Measurements from ENCODE around the gene FXYD5. TPM values are rescaled to one million over a fixed set of nuclear protein-coding genes. Genes with fewer than 3 reads are reported as not detected.

FXYD5 gene
- total and polyA plus RNA-seq, 2 experiments from 2014 or later: 11.3 to 14.5 TPM

DNA sequence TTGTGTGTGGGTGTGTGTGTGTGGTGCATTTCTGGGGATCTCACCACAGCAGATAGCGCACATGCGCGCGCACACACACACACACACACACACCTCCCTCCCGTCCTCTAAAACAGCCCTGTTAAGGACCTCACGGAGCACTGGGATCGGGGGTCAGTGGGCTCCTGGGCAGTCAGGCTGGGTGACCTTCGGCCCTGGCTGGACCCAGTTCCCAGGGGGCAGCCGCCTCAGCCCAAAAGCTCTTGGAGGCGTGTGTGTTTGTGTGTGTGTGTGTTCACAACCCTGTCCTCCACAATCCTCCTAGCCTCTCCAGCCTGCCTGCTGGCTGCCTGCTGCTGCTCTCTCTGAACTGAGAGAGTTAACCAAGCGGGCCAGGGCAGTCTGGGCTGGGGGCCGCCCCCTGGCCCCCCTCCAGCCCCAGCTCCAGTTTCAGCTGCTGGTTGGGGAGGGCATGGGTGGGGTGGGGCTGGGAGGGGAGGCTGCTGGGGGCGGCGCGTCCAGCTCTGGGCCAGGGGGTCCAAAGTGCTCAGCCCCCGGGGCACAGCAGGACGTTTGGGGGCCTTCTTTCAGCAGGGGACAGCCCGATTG, 16.1 kb upstream of the FXYD5 start, which contains the start of gene FXYD1:
Gene FXYD1 (plus strand): TSS at position 520 of the 588 bp plus-strand sequence. CDS start 1,256 bp downstream, outside the sequence.
- Histone ChIP-seq H3K36me3 (no peaks in the 10 kb centered on the region), H3K4me3 (peak within 1 kb of the TSS; percentile 25), H3K27me3 (peaks cover 20% of the 10 kb centered on the region), H3K27ac (peak within 1 kb of the TSS; percentile 97), H3K9me3 (ENCODE audit: low read depth) (no peaks in the 10 kb centered on the region), H3K4me1 (ENCODE audit: low read depth) (peaks cover 52% of the 10 kb centered on the region)
- peak; percentile 58 to 61 for DNase-seq (ENCODE audit: low read depth in 1 of 2, low spot score in 1 of 2)
- TF ChIP-seq, protein P1, sequence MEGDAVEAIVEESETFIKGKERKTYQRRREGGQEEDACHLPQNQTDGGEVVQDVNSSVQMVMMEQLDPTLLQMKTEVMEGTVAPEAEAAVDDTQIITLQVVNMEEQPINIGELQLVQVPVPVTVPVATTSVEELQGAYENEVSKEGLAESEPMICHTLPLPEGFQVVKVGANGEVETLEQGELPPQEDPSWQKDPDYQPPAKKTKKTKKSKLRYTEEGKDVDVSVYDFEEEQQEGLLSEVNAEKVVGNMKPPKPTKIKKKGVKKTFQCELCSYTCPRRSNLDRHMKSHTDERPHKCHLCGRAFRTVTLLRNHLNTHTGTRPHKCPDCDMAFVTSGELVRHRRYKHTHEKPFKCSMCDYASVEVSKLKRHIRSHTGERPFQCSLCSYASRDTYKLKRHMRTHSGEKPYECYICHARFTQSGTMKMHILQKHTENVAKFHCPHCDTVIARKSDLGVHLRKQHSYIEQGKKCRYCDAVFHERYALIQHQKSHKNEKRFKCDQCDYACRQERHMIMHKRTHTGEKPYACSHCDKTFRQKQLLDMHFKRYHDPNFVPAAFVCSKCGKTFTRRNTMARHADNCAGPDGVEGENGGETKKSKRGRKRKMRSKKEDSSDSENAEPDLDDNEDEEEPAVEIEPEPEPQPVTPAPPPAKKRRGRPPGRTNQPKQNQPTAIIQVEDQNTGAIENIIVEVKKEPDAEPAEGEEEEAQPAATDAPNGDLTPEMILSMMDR (IDR thresholded peaks at IDR 0.05; ENCODE audit: low read depth, low read length): no peak

DNA sequence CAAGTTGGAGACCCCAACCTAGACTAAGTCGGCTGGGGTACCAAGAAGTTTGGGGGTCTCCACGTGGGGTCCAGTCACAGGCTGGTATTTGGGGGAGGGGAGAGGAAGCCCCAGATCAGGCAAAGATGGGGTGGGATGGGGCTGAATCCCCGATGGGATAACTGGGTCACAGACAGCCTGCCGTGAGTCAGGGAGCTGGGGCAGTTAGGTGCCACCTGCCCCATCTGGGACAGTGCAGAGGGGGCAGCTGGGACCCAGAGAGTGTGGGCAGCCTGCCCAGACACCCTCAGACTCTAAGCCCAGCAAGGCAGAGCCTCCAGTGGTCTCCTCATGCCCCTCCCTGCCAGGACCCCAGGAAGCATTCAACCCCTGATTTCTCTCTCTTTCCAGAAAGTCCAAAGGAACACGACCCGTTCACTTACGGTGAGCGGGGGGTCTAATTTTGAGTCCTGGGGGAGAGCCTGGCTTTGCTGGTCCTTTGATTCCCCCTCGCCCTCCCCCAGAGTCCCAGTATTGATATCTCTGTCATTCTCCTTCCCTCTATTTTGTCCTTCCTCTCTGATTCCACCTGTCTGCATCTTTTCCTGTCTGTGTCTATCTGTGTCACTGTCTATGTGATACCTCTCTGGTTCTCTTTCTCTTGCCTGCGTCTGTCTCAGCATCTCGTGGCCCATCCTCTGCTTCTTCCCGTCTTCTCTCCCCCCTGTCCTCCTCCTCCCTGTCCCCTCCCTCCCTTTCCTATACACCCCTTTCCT, 14.2 kb upstream of the FXYD5 start:
- Histone ChIP-seq H3K4me3 (peak overlapping the region; percentile 25), H3K27ac (peak overlapping the region; percentile 97), H3K36me3 (no peaks in the 10 kb centered on the region), H3K27me3 (peaks cover 40% of the 10 kb centered on the region), H3K9me3 (ENCODE audit: low read depth) (no peaks in the 10 kb centered on the region), H3K4me1 (ENCODE audit: low read depth) (peaks cover 36% of the 10 kb centered on the region)
- DNase-seq (ENCODE audit: low read depth in 1 of 2, low spot score in 1 of 2): no peak
- TF ChIP-seq, protein P1 (IDR thresholded peaks at IDR 0.05; ENCODE audit: low read depth, low read length): no peak

DNA sequence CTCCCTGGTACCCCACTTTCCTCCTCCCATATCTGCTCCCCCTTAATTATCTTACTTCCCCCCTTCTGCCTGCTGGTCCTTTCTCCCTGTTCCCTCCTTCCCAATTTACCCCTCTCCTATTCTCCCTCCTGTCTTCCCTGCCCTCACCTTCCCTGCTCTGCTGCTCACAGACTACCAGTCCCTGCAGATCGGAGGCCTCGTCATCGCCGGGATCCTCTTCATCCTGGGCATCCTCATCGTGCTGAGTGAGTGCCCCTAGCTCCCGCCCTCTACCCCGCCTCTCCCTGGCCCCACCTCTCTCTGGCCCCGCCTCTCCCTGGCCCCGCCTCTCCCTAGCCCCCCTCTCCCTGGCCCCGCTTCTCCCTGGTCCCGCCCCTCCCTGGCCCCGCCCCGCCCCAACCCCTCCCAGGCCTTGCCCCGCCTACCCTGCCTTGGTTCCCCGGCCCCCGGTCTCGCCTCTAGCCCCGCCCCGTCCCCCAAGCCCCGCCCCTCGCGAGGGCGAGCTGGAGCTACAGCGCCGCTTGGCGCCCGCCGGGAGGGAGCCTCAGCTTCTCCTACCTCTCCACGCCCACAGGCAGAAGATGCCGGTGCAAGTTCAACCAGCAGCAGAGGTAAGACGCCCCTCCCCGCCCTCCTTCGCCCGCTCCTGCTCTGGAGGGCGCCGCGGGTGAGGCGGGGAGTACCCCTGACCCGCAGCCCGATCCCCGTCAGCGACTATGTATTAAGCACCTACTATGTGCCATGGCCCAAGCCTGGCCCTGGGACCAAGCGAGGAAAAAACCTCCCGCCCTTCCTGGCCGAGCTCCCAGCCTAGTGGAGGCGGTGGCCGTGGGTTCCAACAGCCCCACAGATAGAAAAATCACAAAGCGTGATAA, 13.3 kb upstream of the FXYD5 start:
- Histone ChIP-seq H3K27ac (no peak overlapping the region), H3K9me3 (ENCODE audit: low read depth) (no peaks in the 10 kb centered on the region), H3K4me3 (peak overlapping the region; percentile 14), H3K36me3 (no peaks in the 10 kb centered on the region), H3K4me1 (ENCODE audit: low read depth) (peaks cover 32% of the 10 kb centered on the region), H3K27me3 (peaks cover 41% of the 10 kb centered on the region)
- peak; percentile 93 to 94 for DNase-seq (ENCODE audit: low read depth in 1 of 2, low spot score in 1 of 2)
- TF ChIP-seq, protein P1 (IDR thresholded peaks at IDR 0.05; ENCODE audit: low read depth, low read length): peak; percentile 45

DNA sequence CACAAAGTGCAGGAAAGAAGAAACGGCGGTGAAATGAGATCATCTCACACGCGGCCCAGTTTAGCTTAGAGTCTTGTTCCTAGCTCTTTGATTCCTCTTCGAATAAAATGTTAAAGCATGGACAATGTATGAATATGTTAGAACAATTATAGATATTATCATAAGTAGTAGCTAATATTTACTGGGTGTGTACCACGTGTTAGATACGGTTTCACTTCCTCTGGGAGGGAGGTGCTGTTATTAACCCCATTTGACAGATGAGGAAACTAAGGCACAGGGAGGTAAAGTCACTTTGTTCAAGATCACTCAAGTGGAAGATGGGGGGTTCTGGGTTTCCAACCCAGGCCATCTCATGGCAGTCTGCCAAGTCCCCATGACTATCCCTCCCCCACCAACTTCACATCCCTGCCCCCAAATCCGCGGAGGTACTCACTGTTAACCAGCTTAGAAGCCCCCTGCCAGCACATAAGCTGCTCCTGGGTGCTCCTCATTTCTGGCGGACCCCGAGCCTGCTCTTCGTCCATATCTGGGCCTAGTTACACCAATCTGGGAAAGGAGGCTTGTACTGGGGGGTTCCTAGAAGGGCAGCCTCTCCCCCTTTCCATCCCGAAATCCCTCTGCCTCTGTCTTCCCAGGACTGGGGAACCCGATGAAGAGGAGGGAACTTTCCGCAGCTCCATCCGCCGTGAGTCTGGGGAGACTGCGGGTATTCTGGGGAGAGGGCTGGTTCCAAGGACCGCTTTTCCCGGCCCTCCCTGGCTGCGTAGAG, 12.5 kb upstream of the FXYD5 start:
- TF ChIP-seq, protein P1 (IDR thresholded peaks at IDR 0.05; ENCODE audit: low read depth, low read length): no peak
- Histone ChIP-seq H3K4me3 (peak overlapping the region; percentile 15), H3K4me1 (ENCODE audit: low read depth) (peaks cover 32% of the 10 kb centered on the region), H3K36me3 (no peaks in the 10 kb centered on the region), H3K9me3 (ENCODE audit: low read depth) (no peaks in the 10 kb centered on the region), H3K27me3 (peaks cover 41% of the 10 kb centered on the region), H3K27ac (no peak overlapping the region)
- DNase-seq (ENCODE audit: low read depth in 1 of 2, low spot score in 1 of 2): peak in 1 of 2 donors; percentile 31
